DMS53 (cell line): ENCODE measurements around the gene LYPLAL1.
"Not testable (repeated sequence)": the region's sequence is repeated elsewhere in the genome, so short reads cannot be mapped to it uniquely, and the experiment has no call there.

Source experiments
- DNase-seq: peaks from one replicate; lab custom pipeline; 2025; lab: John Stamatoyannopoulos, UW

The LYPLAL1 gene

DNA sequence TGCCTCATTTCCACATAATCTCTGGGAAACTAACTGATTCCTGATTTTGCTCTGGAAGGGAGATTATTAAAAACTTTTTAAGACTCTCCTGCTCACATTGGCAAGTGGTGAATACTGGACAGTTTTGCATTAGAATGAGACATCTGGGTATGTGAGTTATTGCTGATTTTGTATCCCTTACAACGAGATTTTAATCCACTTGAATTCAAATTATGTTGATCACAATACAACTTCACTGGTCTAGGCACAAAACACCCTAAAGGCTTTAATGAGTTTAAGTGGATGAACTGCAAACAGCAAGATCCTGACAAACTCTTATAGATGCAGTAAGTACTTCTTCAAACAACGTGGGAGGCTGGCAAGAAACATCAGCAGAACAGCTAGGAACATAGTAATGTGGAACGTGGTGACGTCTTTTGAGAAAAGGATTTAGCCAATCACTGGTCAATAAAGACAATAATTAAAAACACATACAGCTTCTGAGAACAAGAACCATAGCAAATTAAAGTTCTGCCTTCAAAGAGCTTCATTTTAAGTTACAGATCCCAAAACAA lies 10.2 kb upstream of the LYPLAL1 start:
- DNase-seq, result no peak

GRCh38 chr1:219171192-219171935 lies 2.3 kb upstream of the LYPLAL1 start:
- DNase-seq, result peak; percentile 39

DNA sequence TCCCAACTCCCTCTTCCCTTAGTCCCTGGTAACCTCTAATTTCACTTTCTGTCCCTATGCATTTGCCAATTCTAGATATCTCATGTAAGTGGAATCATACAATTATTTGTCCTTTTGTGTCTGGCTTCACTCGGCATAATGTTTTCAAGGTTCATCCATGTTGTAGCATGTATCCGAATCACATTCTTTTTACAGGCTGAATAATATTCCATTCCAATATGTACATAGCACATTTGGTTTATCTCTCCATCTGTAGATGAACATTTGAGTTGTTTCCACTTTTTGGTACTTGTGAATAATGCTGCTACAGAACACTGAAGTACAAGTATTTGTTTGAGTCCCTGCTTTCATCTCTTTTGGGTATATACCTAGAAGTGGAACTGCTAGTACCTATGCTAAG lies 857 bp upstream of the LYPLAL1 start:
- no peak for DNase-seq

GRCh38 chr1:219173434-219173757 lies 282 bp upstream of the LYPLAL1 start:
- DNase-seq, result no peak

DNA sequence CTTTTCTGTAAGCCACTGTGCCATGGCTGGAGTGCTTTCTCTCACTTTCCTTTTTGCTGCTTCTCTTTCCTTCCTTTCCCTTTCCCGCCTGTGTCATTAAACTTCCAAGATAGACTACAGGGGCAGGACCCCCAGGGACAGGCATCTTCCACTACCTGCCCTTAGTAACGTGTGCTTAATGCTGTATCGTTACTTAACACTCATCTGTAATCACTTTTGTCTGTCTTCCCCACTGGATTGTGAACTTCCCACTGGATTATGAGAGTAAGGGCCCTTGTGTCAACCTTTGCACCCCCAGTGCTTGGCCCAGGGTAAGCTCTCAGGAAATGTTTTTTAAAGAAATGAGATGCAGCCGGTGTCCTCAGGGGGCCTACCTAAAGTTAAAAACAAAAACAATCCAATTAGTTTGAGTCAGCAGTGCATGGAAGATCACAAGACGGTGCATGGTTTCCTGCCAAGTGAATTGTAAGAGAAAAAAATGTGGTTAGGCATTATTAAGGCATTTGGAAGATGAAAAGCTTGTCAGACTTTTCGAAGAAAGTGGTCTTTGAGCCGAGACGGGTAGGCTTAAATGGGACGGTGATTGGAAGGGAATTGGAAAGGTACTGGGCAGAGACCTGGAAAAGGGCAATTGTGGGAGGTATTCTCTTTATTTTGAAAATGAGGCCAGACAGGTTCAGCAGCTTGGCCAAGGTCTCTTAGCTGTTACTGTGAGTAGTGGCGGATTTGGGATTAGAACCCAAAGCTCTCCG lies 958 bp downstream of the LYPLAL1 start:
- peak; percentile 35 for DNase-seq

GRCh38 chr1:219175212-219175564 lies 1.5 kb downstream of the LYPLAL1 start:
- DNase-seq, result no peak

GRCh38 chr1:219176168-219176567 lies 2.5 kb downstream of the LYPLAL1 start:
- DNase-seq, result no peak

DNA sequence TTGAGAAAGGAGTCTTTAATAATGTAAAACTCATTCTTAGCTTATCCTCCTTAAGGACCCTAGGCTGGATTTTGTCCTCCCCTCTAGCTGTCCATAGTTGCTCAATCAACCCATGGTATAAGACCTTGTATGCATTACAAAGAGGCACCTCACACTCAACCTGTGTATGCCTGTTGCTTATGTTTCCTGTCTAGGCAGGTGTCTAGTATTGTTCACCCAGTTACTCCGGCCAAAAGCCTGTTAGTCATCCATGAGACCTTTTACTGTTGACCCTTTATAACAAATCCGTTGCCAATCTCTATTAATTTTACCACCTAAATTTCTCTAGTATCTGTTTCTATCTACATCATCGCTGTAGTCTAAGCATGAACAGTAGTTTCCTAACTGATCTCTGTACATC lies 3.7 kb downstream of the LYPLAL1 start:
- DNase-seq, result peak; percentile 19

DNA sequence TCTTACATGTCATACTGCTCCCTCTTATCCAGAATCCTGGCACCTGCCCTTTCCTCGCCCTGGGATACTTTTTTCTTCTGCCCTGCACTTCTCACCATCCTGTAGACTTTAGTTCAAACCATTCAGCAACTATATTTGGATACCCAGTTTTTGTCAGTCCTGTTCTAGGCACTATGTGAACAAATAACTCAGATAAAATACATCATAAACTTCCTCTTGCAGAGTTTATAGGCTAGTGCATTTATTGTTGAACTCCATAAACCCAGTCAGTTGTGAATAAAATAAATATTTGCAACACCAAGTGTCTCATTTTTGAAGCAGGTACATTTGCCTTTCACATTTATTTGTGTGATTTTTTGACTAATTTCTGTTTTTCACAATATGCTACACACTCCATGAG lies 4.3 kb downstream of the LYPLAL1 start:
- no peak for DNase-seq

- no peak for DNase-seq
Measured at GRCh38 chr1:219179293-219179692, 5.6 kb downstream of the LYPLAL1 start.

DNA sequence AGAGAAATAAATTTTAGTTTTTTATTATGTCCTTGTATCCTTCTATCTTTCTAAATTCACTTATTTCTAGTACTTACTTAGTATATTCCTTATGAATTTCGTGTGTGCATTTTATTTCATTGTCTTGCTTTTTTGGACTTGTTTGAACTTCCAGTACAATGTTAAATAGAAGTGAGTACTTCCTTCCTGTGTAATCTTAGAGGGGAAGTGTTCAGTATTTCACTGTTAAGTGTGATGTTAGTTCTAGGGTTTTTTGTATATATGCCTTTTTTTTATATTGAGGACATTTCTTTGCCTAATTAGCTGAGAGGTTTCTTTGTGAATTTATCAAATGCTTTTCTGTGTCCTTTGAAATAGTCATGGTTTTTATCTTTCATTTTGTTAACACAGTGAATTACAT lies 10.7 kb downstream of the LYPLAL1 start:
- DNase-seq, result no peak

DNA sequence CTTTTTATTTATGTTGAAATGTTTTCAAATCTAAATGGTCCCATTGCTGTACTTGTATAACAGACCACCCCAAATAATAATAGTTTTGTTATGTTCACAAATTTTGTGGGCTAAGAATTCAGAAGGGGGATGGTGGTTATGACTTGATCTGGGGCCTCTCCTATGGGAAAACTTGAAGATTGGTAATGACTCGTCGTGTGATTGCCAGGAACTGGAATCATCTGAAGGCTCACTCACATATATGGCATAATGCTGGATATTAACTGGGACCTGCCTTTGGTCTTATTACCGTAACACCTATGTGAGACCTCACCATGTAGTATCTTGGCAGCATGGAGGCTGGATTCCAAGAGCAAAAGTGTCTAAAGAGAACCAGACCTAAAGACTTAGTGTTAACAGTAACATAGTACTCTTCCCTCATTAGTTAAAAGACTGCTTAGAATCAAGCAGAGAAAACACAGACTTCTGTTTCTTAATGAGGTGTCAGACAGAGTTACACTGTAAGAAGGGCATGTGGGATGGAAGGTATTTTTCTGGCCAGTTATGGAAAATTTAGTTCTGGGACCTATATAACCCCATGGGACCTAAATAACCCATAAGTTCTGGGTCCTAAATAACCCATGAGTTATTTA lies 11.9 kb downstream of the LYPLAL1 start:
- no peak for DNase-seq

GRCh38 chr1:219188331-219188803 lies 14.7 kb downstream of the LYPLAL1 start:
- DNase-seq, result no peak

DNA sequence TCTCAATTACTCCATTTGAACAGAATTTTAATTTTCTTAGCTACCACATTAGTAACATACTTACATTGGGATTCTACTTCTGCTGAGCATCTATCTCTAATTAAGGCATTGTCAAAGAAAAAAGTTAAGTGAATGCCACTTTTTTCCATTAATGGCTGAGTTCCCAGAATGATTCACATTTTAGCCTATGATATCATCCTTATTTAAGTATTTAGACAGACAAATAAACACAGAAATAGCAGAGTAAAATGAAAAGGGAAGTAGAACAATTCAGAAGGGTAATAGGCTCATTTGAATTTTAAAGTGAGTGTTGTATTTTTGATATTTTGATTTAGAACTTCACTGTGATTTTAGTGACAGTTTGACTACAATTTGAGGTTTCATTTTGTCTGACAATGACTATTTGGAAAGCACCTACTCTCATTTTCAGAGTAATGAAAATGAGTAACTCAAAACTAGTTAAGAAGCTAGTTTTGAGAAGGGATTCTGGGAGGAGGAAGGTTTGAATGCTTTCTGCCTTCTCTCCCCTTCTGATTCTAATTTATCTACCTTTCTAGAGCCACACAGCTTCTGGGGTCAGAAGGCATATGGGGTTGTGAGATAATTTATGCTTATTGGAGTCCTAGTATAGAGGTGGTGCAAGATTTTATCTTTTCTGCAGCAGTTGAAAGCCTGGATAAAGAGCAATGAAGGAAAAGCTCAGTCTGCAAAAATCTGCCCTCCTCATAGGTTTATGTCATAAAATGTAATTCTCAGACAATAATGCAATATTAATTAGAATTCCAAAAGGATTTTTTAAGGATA lies 15.5 kb downstream of the LYPLAL1 start:
- DNase-seq, result no peak

DNA sequence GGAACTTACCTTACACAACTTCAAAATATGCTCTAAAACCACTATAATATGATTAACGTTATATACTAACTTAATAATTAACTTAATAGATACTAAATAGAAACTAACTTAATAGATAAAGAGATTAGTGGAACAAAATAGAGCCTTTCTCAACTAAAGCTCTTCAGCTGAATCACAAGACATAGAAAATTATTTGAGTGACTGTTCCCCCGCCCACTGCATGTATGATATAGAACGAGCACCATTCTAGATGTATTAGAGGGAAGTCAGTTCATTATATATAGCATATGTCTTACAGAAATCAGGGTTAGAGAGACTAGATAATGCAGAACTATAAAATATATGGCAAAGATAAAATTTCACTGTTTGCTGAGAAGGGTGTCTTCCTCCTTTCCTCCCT lies 16.3 kb downstream of the LYPLAL1 start:
- DNase-seq, result no peak

- DNase-seq, result no peak
Measured at GRCh38 chr1:219190605-219191004, 16.9 kb downstream of the LYPLAL1 start.

- DNase-seq, result not testable (repeated sequence)
Measured at GRCh38 chr1:219195833-219196232, 22.2 kb downstream of the LYPLAL1 start.

DNA sequence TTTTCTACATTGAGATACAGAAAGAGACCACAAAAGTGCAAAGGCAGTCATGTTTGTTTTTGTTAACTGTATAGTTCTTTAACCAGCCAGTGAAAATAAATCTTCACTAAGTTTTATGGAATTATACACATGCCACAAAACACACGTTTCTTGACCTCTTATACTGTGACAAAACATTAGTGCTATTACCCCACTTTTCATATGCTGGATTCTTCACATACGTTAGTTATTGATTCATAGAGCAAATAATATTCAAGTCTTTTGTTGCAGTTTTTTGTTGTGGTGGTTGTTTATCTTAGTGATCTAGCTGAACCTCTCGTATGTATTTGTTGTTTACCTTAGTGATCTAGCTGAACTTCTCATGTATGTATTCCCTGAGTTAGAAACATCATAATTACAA lies 28.0 kb downstream of the LYPLAL1 start:
- peak; percentile 22 for DNase-seq

- DNase-seq, result no peak
Measured at GRCh38 chr1:219202567-219202966, 28.9 kb downstream of the LYPLAL1 start.

DNA sequence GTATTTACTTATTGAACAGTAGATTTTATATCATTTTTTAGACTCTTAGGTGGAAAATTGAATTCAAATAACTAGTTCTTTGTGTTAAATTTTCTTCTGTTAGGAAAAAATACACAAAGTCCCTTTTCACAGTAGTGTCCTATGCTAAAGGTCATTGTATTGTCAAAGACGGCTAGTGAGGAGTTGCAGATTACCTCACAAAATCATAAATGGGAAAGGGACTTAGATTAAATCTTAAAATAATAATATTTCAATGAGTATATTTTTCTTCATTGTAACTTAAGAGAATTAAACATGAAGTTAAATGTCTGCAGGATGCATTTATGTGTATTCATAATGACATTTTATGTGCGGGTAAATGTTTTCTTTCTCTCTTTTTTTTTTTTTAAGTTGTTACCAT lies 32.7 kb downstream of the LYPLAL1 start:
- DNase-seq, result no peak

DNA sequence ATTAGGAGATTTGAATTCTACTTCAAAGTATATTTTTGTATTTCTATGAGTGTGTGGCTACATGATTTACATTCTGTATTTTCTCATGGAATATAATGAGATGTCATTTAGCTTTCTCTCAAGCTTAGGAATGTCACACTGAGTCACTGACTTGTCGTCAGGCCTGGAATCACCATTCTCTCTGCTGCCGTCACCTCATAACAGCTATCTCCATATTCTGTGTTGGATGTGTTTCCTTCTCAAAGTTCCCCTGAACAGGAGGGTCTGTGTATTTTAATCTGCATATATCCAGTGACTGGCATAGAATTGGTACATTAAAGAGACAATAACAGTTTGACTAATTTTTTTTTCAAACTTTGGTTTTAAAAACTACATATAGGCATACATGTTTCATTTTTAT lies 35.9 kb downstream of the LYPLAL1 start:
- peak; percentile 49 for DNase-seq

DNA sequence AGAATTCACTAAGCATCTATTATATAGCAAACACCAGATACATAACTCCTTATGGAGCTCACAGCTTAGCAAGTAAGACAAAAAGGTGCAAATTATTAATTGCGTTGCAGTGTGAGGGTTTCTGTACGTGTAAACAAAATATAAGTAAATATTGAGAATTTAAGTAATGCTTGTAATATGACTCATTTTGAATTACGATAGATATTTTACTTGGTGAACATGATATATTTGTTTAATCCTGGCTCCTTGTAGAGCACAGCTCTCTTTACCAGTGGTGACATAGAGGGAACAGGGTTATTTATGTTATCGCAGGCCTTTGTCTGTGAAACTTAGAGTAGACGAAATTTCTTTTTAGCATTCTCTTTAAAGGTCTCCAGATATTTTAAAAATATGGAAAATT lies 36.4 kb downstream of the LYPLAL1 start:
- peak; percentile 69 for DNase-seq
